Forelimb muscle (tissue), 1 donor: ENCODE results near the gene UBE2J2. TPM values are rescaled to one million over a fixed set of nuclear protein-coding genes. Genes with fewer than 3 reads are reported as not detected.

ENCODE experiments used
- DNase-seq: peaks from one replicate; pipeline ENCODE4 v3.0.0-alpha.2; 2013; ENCODE audit warnings: low read depth
- polyA plus RNA-seq: library from polyadenylated mRNA; unstranded; fragments of 120-200 nt; gene quantifications from one replicate; pipeline ENCODE4 v1.2.1, GENCODE V29; 2013; ENCODE audit not compliant: insufficient read length

The UBE2J2 gene
- polyA plus RNA-seq, 1 donor, result 38.8 TPM

DNA sequence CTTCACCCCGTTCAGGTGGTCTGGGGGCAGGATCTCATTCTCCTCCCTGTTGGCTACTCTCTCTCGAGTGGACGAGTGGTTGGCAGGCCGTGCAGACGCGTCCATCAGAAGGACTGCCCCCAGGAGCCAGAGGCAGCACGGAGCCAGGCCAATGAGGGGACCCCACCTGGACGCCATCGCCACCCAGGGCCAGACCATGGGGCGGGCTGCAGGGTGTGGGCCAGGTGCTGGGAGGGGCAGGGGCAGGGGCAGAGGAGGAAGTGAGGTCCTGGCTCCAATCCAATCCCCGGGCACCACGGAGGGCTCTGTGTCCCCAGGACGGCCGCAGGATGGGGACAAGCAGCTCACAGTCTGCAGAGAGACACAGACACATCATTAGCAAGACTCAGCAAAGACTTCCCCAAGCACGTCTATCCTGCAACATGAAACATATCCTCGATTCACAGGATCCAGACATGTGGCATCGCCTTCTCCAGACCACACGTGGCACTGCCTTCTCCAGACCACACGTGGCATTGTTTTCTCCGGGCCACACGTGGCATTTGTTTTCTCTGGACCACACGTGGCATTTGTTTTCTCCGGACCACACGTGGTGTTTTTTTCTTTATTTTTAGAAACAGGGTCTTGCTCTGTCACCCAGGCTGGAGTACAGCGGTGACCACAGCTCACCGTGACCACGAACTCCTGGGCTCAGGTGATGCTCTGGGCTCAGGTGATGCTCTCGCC is 44.9 kb downstream of the UBE2J2 start:
- no peak for DNase-seq

GRCh38 chr1:1228187-1228586 is 45.5 kb downstream of the UBE2J2 start:
- no peak for DNase-seq

DNA sequence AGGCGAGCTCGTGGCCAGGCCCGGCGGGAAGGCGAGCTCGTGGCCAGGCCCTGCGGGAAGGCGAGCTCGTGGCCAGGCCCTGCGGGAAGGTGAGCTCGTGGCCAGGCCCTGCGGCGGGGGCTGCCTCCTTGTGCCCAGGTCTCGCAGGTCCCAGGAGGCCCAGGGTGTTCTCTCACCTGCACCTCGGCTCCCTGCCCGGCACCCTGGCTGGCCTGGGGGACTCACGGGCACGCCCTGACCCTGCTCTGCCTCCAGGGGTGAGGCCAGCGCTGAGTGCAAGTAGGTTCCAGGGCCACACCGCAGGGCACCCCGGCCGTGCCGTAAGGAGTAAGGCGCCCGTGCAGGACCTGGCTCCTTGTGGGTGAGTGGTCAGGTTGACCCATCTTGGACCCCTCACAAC is 46.3 kb downstream of the UBE2J2 start:
- no peak for DNase-seq

DNA sequence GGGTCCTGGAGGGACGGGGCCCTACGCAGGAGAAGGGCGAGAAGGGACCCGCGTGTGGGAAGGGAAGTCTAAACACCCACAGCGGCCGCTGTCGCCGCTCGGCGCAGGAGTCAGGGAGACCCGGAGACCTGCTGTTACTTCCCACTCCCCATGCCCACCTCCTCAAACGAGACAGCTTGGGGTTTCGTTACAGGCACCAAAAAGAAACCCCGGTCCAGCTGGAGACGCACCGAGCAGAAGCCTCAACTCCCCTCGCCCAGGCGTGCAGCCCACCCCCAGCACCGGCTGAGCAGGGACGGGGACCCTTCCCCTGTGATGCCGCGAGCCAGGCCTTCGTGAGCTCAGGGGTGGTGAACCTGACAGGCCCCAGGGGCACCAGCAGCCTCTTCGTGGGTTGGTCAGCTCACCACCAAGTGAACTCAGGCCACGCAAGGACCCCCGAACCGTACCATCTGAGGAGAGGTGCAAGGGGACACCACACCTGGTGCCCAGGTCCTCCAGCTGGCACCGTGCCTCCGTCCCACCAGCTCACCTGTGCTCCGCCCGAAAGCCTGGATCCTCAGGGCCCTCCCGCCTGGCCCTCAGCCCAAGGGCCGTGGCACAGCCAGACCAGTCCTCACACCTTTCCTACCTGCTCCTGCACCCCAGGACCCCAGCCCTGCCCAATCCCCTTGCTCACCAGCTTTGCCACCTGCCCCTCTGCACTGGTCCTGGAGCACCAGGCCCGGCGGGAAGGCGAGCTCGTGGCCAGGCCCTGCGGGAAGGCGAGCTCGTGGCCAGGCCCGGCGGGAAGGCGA is 46.9 kb downstream of the UBE2J2 start:
- DNase-seq, result no peak

GRCh38 chr1:1225913-1226312 is 47.7 kb downstream of the UBE2J2 start:
- DNase-seq, result no peak

DNA sequence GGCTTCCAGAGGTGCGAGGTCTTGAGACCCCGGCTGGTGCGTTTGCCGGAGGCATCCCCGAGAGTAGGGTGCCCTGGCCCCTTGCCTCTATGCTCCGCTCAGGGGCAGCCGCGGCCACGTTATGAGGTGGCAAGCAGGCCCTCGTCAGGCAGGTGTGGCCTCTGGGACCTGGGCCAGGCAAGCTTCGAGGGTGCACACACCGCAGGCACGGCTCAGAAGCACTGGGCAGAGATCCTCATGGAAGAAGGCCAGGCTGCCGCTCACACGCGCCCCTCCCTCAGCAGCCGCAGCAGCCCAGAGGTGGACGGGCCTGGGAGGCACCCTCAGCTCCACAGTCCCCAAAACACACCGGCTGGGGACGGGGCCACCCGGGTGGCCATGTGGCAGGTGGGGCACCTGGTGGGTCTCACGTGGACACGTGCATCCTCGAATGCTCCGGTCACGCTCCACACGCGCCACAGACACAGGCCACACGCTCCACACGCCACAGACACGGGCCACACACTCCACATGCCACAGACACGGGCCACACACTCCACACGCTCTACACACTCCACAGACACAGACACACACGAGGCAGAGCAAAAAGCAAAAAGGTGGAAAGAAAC is 48.3 kb downstream of the UBE2J2 start:
- DNase-seq, result no peak

DNA sequence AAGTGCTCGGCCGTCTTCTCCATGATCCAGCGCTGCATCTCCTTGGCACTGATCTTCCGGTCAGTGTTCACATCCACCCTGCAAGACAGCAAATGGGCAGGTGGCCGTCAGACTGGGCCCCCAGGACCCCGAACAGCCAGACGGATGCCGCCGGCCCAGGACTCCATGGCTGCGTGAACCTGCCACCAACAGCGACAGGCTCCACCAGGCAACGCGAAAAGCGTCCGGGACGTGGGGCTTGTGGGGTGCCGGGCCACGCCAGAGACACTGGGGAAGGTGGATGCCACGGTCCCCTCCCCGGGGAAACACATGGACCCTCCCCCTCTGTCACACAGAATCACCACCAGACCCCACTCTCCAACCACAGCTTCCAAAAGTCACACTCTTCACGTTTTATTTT is 49.8 kb downstream of the UBE2J2 start:
- DNase-seq, result no peak

GRCh38 chr1:1223321-1223720 is 50.3 kb downstream of the UBE2J2 start:
- no peak for DNase-seq

DNA sequence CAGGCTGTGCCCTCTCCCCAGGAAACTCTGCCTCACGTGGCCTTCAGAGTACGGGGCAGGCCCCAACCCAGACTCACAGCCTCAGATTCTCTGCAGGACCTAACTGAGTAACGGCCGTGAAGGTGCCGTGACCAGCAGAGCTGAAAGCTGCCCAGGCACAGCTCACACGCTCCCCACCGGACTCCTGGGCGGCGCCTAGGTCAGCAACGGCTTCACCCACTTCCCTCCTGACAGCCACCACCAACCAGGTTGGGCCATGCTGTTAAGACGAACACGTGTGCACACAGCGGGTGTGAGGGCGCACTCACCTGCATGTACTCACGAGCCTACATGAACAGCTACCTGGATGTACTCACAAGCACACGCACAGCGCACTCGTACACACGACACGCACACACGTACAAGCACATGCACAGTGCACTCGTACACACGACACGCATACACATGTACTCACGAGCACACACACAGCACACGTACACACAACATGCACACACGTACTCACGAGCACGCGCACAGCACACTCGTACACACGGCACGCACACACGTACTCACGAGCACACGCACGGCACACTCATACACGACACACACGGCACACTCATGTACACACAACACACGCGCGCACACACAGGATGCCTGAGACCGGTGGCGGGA is 51.0 kb downstream of the UBE2J2 start:
- no peak for DNase-seq

- DNase-seq, result no peak
These were observed 51.6 kb downstream of the UBE2J2 start for GRCh38 chr1:1221887-1222574.

DNA sequence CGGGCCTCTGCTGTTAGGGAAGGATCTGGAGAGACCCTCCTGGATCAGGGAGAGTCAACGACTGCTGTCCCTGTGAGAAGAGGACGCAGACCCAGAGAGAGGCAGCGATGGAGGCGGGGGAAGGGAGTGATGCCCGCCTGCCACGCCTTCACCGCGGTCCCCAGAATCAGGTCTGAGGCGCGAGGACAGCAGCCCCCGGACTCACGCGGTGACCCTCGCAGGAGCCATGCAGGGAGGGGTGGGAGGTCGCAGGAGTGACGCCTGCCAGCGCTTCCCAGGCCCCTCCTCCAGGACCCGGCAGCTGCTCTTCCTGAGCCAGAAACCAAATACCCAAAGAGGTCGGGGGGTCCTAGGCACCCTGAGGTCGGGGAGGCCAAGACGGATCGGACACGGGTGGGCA is 53.5 kb downstream of the UBE2J2 start:
- no peak for DNase-seq

- DNase-seq, result no peak
These were observed 54.3 kb downstream of the UBE2J2 start for GRCh38 chr1:1219341-1219740.

DNA sequence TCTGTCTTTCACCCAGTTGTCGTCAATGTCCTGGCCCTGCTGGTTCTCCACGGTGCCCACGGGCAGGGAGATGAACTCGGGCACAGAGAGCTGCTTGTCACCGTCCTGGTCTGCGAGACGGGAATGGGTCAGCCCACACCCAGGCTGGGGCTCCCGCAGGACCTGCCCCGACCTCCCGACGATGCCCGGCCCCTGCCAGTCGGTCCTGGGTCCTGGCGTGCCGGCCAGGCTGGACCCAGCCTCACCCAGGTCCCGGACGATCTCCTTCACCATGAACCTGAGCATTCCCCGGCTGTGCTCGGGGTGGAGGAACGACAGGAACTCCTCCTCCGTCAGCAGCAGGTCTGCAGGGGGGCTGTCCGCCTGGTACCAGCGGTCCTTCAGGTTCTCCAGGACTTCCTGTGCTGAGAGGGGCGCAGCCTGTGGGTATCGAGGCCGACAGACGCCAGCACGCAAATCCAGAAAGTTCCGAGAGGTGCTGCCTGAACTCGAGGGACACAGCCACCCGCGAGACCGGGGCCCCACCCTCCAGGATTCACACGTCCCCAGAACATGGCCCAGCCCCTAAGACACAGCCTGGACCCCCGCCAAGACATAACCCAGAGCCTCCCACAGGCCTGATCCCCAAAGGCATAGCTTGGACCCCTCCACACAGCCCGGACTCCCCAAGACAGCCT is 55.0 kb downstream of the UBE2J2 start:
- DNase-seq, result no peak

DNA sequence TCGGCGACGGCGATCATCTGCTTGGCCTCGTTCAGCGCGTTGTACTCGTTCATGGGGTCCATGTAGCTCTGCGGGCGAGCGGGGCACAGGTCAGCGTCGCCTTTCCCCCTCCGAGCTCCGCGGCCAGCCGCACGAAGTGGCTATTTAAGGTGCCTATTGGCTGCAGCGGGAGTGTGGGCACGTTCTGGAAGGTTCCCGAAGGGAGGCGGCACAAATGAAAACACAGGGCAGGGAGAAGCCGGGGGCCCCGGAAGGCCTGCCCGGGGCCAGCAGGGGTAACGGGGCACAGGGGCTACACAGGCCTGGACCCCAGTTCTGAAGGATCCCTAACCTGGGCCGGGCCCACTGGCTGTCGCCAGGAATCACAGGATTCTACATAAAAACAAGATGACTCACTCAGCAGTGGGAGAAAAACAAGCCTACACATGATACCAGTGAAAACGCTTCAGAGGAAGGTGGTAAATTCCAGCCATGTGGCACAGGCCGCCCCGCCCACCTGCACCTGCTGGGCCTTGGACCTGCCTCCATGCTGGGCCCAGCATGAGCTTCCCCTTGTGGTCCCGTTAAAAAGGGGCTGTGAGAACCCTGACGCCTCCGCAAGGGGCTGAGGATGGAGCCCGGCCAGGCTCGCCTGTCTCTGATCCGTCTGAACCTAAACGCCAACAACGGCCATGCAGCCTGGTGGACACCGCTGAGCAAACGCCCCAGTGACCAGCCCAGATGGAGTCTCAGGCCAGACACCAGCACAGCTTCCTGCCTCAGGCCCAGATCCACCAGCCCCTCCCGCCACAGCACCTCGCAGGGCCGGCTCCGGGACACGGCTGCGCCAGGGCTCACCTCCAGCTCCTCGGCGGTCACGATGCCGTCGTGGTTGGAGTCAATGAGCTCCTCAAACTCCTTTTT is 55.8 kb downstream of the UBE2J2 start:
- DNase-seq, result no peak

DNA sequence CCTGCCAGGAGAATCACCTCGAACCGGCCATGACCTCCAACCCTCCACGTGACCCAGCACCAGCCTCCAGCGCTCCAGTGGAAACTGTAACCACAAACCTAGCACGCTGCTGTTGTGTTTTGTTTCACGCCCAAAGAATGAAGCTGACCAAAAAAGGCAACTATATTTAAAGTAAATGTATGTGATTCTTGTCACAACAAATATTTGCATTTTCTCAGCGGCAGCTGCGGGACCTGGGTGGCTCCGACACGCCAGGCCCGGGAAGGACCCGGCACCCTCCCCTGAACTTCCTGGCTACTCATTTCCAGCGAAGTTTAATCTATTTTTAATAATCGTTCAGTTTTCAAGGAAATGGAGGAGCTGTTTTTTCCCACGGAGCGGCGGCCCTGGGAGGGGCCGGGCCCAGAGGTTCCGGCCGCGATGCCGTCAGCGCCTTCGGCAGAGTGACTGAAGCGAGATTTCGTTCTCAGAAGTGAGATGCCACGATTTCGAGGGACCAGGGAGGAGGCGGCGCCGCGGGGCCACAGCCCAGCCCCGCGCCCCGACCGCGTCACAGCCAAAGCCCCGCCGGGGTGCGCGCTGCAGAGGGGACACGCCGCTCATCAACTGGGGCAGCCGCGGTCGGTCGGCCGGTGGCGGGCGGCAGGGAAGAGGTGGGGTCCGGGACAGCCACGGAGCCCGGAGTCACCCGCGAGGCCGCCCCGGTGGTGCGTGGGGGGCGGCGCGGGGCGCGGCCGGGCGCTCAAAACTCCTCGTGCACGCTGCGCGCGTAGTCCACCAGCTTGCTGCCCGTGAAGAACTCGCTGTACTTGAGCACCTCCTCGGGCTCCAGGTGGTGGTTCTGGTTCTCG is 56.7 kb downstream of the UBE2J2 start:
- no peak for DNase-seq

DNA sequence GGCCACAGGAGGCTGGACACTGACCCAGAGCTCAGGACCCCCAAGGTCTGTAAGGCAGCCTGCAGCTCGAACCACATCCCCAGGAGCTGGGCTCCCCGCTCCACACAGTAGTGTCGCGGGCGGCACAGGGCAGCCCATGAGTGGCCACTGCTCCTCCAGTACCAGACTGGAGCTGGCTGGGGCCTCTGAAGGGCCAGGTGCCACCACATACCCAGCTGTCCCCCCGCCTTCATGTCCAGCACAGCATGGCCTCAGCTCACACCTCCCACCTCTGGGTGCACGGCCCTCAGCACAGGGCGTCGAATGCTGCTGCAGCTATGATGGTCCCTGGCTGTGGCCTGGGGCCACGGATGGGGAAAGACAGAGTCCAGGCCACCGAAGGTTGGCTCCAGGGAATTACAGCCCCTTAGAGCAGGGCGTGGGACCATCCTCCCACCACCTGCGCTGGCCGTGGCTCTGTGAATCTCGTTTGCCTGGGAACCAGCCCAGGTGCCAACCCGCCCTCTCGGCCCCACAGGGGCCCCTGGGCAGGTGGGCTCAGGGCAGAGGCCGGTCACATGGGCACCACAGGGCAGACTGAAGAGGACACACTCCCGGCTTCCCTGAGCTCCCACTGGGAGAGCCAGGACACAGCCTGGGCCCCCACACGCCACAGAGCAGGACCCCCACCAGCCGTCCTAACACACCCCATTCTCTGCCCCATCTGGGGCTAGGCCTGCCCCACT is 57.6 kb downstream of the UBE2J2 start:
- no peak for DNase-seq

DNA sequence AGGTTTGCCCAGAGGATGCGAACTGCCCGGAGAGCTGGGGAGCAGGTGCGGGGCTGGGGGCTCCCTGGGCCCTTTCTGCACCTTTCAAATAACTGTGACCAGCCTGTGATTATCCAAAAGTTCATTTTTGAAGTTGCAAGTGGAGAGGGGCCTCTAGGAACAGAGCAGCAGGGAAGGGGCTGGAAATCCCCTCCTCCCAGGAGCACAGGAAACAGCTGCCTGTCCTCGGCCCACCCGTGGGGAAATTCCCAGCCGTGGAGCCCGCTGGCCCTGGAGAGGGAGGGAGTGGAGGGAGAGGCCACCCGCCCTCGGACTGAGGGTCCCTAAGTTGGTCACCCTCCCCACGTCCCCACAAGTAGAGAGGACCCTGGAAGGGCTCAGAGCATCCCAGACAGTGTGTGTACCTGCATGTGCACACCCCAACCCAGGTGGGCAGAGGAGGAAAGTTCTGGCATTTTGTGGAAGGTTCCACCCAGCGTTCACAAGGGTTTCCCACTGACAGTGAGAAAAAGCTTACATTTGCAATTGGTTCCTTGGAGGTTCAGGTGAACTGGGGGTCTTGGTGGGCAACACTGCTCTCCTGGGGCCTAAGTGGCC is 58.5 kb downstream of the UBE2J2 start:
- no peak for DNase-seq
